GM23338 (cell line): ENCODE measurements around the gene LCLAT1. TPM values are rescaled to one million over a fixed set of nuclear protein-coding genes. Genes with fewer than 3 reads are reported as not detected.

Experiments
- ATAC-seq: fragments of 200-7000 bp; cut with Tn5 transposase; 3 replicates; pipeline ENCODE4 v1.9.1; 2020
- DNase-seq: peaks from one replicate; pipeline ENCODE4 v3.0.0-alpha.2; 2015; ENCODE audit warnings: low spot score
- H2AFZ ChIP-seq: fragments of 200-600 bp; sonication (generic); 2 replicates; pipeline ENCODE4 v1.8.0; 2016; ENCODE audit warnings: antibody characterized with exemption, mild to moderate bottlenecking, moderate library complexity
- H3F3A ChIP-seq: fragments of 200-600 bp; sonication (generic); replicated peaks from 2 replicates; pipeline ENCODE4 v1.8.0; 2017; ENCODE audit warnings: antibody characterized with exemption, mixed run types, low read depth
- H3K27ac ChIP-seq: fragments of 200-600 bp; sonication (generic); 2 replicates; pipeline ENCODE4 v1.6.1; 2016; ENCODE audit warnings: low read depth
- H3K27me3 ChIP-seq: fragments of 200-600 bp; sonication (generic); 2 replicates; pipeline ENCODE4 v1.8.0; 2016; ENCODE audit warnings: mild to moderate bottlenecking, mixed run types, moderate library complexity; ENCODE audit not compliant: insufficient read depth
- H3K36me3 ChIP-seq: fragments of 200-600 bp; sonication (generic); 2 replicates; pipeline ENCODE4 v1.8.0; 2016; ENCODE audit warnings: mild to moderate bottlenecking; ENCODE audit not compliant: insufficient read depth
- H3K4me1 ChIP-seq: fragments of 200-600 bp; sonication (generic); 2 replicates; pipeline ENCODE4 v1.8.0; 2016; ENCODE audit warnings: mild to moderate bottlenecking, moderate library complexity; ENCODE audit not compliant: insufficient read depth
- H3K4me2 ChIP-seq: fragments of 200-600 bp; sonication (generic); 2 replicates; pipeline ENCODE4 v1.7.1; 2017; ENCODE audit warnings: mixed run types
- H3K4me3 ChIP-seq: fragments of 200-600 bp; sonication (generic); 2 replicates; pipeline ENCODE4 v1.6.1; 2016; ENCODE audit warnings: mixed run types
- H3K79me2 ChIP-seq: fragments of 200-600 bp; sonication (generic); replicated peaks from 2 replicates; pipeline ENCODE4 v1.8.0; 2017; ENCODE audit warnings: mild to moderate bottlenecking; ENCODE audit not compliant: insufficient read depth
- H3K9me2 ChIP-seq: fragments of 200-600 bp; sonication (generic); 2 replicates; pipeline ENCODE4 v1.8.0; 2017; ENCODE audit not compliant: insufficient read depth
- H4K20me1 ChIP-seq: fragments of 200-600 bp; sonication (generic); replicated peaks from 2 replicates; pipeline ENCODE4 v1.8.0; 2017; ENCODE audit warnings: mild to moderate bottlenecking; ENCODE audit not compliant: insufficient read depth
- H3K27ac Mint-ChIP-seq: 2 replicates; pipeline ENCODE4 v1.8.0; 2020; ENCODE audit warnings: inconsistent platforms, mild to moderate bottlenecking, moderate library complexity, mixed read lengths
- H3K27me3 Mint-ChIP-seq: 3 replicates; pipeline ENCODE4 v1.8.0; 2022; ENCODE audit warnings: low read depth, mild to moderate bottlenecking, moderate library complexity, mixed read lengths, inconsistent platforms; ENCODE audit not compliant: insufficient read depth, poor library complexity
- H3K36me3 Mint-ChIP-seq: 3 replicates; pipeline ENCODE4 v1.8.0; 2021; ENCODE audit warnings: low read depth, mild to moderate bottlenecking, inconsistent platforms, moderate library complexity, mixed read lengths
- H3K4me1 Mint-ChIP-seq: 3 replicates; pipeline ENCODE4 v1.8.0; 2020; ENCODE audit warnings: mild to moderate bottlenecking, inconsistent platforms, mixed read lengths
- H3K4me3 Mint-ChIP-seq: 3 replicates; pipeline ENCODE4 v1.8.0; 2021; ENCODE audit warnings: moderate library complexity, mild to moderate bottlenecking, inconsistent platforms, mixed read lengths
- H3K9me3 Mint-ChIP-seq: 3 replicates; pipeline ENCODE4 v1.8.0; 2020; ENCODE audit warnings: moderate library complexity, mild to moderate bottlenecking, inconsistent platforms, mixed read lengths
- CREB1 ChIP-seq: fragments of 250-450 bp; sonication (Bioruptor Pico); IDR thresholded peaks from 2 replicates; pipeline ENCODE4 v1.5.0; 2020; ENCODE audit warnings: low read depth, mild to moderate bottlenecking, moderate library complexity
- ETS1 ChIP-seq: IDR thresholded peaks from 2 replicates; pipeline ENCODE4 v1.6.1; 2016; ENCODE audit warnings: antibody characterized with exemption
- EZH2 ChIP-seq: fragments of 200-600 bp; sonication (generic); IDR thresholded peaks from one replicate; pipeline ENCODE4 v1.8.0; 2017; ENCODE audit warnings: antibody characterized with exemption, mild to moderate bottlenecking, low read depth; ENCODE audit not compliant: unreplicated experiment
- EZH2phosphoT487 ChIP-seq: fragments of 200-600 bp; sonication (generic); IDR thresholded peaks from one replicate; pipeline ENCODE4 v1.8.1; 2018; ENCODE audit warnings: antibody characterized with exemption; ENCODE audit not compliant: unreplicated experiment
- JUNB ChIP-seq: IDR thresholded peaks from one replicate; pipeline ENCODE4 v1.6.1; 2016; ENCODE audit warnings: antibody characterized with exemption; ENCODE audit not compliant: unreplicated experiment
- NANOG ChIP-seq: IDR thresholded peaks from 2 replicates; pipeline ENCODE4 v1.6.1; 2016; ENCODE audit warnings: antibody characterized with exemption, borderline replicate concordance
- POLR2AphosphoS5 ChIP-seq: IDR thresholded peaks from 2 replicates; pipeline ENCODE4 v1.6.1; 2016; ENCODE audit warnings: antibody characterized with exemption, low read depth
- REST ChIP-seq: IDR thresholded peaks from one replicate; pipeline ENCODE4 v1.6.1; 2018; ENCODE audit warnings: antibody characterized with exemption; ENCODE audit not compliant: unreplicated experiment
- STAT1 ChIP-seq: IDR thresholded peaks from one replicate; pipeline ENCODE4 v1.6.1; 2016; ENCODE audit warnings: antibody characterized with exemption; ENCODE audit not compliant: unreplicated experiment
- ZNF331 ChIP-seq: fragments of 250-450 bp; sonication (Bioruptor Pico); IDR thresholded peaks from 2 replicates; pipeline ENCODE4 v1.5.0; 2020; ENCODE audit warnings: low read depth, mild to moderate bottlenecking, moderate library complexity
- polyA plus RNA-seq: library from polyadenylated mRNA; unstranded; fragments of >200 nt; fragmentation: Nextera tagmentation; extraction: Ambion mirVana; gene quantifications from 2 replicates; pipeline ENCODE4 v1.2.1, GENCODE V29; 2016
- total RNA-seq: library from RNA; depleted of rRNA; stranded (reverse); fragments of >200 nt; shearing (Covaris generic); gene quantifications from 2 replicates; pipeline ENCODE4 v1.2.3, GENCODE V29; 2014
- TF ChIP-seq, protein P1 (sequence below): fragments of 250-450 bp; sonication (Bioruptor Pico); IDR thresholded peaks from 2 replicates; pipeline ENCODE4 v1.5.0; 2020; ENCODE audit warnings: mild to moderate bottlenecking, moderate library complexity
- TF ChIP-seq, protein P2 (sequence below), 2 experiments: fragments of 200-600 bp in 1 of 2; sonication (generic) in 1 of 2; conservative IDR thresholded peaks; 2 replicates each; pipeline versions ENCODE4 v1.5.1 to v1.6.1; 2016 to 2017; ENCODE audit warnings: antibody characterized with exemption in 2 of 2, low read depth in 2 of 2, mild to moderate bottlenecking in 2 of 2, moderate library complexity in 1 of 2

The LCLAT1 gene
- total and polyA plus RNA-seq, 2 experiments from 2014 or later = 11.5 to 30.1 TPM

GRCh38 chr2:30680121-30680520 lies 233.1 kb downstream of the LCLAT1 start:
- Histone ChIP-seq H3K36me3 (no peaks in the 10 kb centered on the region), H4K20me1 (no peaks in the 10 kb centered on the region), H3K9me2 (no peaks in the 10 kb centered on the region), H3K27ac (no peak overlapping the region), H3K4me2 (no peak overlapping the region), H2AFZ (no peak overlapping the region), H3K27me3 (no peaks in the 10 kb centered on the region), H3K4me1 (no peaks in the 10 kb centered on the region), H3K4me3 (no peak overlapping the region), H3F3A (no peaks in the 10 kb centered on the region), H3K79me2 (no peaks in the 10 kb centered on the region)
- no peak for TF ChIP-seq ETS1
- TF ChIP-seq ZNF331 = no peak
- TF ChIP-seq NANOG = no peak
- no peak for TF ChIP-seq REST
- no peak for TF ChIP-seq POLR2AphosphoS5
- TF ChIP-seq, protein P1, sequence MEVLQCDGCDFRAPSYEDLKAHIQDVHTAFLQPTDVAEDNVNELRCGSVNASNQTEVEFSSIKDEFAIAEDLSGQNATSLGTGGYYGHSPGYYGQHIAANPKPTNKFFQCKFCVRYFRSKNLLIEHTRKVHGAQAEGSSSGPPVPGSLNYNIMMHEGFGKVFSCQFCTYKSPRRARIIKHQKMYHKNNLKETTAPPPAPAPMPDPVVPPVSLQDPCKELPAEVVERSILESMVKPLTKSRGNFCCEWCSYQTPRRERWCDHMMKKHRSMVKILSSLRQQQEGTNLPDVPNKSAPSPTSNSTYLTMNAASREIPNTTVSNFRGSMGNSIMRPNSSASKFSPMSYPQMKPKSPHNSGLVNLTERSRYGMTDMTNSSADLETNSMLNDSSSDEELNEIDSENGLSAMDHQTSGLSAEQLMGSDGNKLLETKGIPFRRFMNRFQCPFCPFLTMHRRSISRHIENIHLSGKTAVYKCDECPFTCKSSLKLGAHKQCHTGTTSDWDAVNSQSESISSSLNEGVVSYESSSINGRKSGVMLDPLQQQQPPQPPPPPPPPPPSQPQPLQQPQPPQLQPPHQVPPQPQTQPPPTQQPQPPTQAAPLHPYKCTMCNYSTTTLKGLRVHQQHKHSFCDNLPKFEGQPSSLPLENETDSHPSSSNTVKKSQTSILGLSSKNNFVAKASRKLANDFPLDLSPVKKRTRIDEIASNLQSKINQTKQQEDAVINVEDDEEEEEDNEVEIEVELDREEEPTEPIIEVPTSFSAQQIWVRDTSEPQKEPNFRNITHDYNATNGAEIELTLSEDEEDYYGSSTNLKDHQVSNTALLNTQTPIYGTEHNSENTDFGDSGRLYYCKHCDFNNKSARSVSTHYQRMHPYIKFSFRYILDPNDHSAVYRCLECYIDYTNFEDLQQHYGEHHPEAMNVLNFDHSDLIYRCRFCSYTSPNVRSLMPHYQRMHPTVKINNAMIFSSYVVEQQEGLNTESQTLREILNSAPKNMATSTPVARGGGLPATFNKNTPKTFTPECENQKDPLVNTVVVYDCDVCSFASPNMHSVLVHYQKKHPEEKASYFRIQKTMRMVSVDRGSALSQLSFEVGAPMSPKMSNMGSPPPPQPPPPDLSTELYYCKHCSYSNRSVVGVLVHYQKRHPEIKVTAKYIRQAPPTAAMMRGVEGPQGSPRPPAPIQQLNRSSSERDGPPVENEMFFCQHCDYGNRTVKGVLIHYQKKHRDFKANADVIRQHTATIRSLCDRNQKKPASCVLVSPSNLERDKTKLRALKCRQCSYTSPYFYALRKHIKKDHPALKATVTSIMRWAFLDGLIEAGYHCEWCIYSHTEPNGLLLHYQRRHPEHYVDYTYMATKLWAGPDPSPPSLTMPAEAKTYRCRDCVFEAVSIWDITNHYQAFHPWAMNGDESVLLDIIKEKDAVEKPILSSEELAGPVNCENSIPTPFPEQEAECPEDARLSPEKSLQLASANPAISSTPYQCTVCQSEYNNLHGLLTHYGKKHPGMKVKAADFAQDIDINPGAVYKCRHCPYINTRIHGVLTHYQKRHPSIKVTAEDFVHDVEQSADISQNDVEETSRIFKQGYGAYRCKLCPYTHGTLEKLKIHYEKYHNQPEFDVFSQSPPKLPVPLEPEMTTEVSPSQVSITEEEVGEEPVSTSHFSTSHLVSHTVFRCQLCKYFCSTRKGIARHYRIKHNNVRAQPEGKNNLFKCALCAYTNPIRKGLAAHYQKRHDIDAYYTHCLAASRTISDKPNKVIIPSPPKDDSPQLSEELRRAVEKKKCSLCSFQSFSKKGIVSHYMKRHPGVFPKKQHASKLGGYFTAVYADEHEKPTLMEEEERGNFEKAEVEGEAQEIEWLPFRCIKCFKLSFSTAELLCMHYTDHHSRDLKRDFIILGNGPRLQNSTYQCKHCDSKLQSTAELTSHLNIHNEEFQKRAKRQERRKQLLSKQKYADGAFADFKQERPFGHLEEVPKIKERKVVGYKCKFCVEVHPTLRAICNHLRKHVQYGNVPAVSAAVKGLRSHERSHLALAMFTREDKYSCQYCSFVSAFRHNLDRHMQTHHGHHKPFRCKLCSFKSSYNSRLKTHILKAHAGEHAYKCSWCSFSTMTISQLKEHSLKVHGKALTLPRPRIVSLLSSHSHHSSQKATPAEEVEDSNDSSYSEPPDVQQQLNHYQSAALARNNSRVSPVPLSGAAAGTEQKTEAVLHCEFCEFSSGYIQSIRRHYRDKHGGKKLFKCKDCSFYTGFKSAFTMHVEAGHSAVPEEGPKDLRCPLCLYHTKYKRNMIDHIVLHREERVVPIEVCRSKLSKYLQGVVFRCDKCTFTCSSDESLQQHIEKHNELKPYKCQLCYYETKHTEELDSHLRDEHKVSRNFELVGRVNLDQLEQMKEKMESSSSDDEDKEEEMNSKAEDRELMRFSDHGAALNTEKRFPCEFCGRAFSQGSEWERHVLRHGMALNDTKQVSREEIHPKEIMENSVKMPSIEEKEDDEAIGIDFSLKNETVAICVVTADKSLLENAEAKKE (CRISPR knock-in tag) = no peak
- TF ChIP-seq, protein P2, sequence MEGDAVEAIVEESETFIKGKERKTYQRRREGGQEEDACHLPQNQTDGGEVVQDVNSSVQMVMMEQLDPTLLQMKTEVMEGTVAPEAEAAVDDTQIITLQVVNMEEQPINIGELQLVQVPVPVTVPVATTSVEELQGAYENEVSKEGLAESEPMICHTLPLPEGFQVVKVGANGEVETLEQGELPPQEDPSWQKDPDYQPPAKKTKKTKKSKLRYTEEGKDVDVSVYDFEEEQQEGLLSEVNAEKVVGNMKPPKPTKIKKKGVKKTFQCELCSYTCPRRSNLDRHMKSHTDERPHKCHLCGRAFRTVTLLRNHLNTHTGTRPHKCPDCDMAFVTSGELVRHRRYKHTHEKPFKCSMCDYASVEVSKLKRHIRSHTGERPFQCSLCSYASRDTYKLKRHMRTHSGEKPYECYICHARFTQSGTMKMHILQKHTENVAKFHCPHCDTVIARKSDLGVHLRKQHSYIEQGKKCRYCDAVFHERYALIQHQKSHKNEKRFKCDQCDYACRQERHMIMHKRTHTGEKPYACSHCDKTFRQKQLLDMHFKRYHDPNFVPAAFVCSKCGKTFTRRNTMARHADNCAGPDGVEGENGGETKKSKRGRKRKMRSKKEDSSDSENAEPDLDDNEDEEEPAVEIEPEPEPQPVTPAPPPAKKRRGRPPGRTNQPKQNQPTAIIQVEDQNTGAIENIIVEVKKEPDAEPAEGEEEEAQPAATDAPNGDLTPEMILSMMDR (conservative IDR thresholded peaks at IDR 0.05; ENCODE audit: low read depth in 2 of 2) = no peak
- no peak for TF ChIP-seq EZH2phosphoT487
- no peak for TF ChIP-seq EZH2
- no peak for TF ChIP-seq CREB1 (CRISPR knock-in tag)
- no peak for TF ChIP-seq JUNB
- no peak for TF ChIP-seq STAT1
- Mint-ChIP-seq H3K4me1 (peaks cover 3% of the 10 kb centered on the region; the same call in 1 of the 3 replicates), H3K4me3 (no peak overlapping the region), H3K9me3 (no peaks in the 10 kb centered on the region), H3K36me3 (no peaks in the 10 kb centered on the region), H3K27me3 (peaks cover 2% of the 10 kb centered on the region), H3K27ac (no peak overlapping the region)
- ATAC-seq (no peak), DNase-seq (no peak)
